GM19043 (cell line): Measurements from ENCODE around the gene LIMS3.
A peak's percentile ranks its signal among the peaks of the same experiment; 100 is the strongest.
"Not testable (repeated sequence)": the region's sequence is repeated elsewhere in the genome, so short reads cannot be mapped to it uniquely, and the experiment has no call there.

ENCODE experiments used
- ATAC-seq: cut with Tn5 transposase; IDR thresholded peaks from one replicate; pipeline ENCODE4 v1.9.1; 2021; ENCODE audit warnings: low read depth; ENCODE audit not compliant: unreplicated experiment

LIMS3 gene

DNA sequence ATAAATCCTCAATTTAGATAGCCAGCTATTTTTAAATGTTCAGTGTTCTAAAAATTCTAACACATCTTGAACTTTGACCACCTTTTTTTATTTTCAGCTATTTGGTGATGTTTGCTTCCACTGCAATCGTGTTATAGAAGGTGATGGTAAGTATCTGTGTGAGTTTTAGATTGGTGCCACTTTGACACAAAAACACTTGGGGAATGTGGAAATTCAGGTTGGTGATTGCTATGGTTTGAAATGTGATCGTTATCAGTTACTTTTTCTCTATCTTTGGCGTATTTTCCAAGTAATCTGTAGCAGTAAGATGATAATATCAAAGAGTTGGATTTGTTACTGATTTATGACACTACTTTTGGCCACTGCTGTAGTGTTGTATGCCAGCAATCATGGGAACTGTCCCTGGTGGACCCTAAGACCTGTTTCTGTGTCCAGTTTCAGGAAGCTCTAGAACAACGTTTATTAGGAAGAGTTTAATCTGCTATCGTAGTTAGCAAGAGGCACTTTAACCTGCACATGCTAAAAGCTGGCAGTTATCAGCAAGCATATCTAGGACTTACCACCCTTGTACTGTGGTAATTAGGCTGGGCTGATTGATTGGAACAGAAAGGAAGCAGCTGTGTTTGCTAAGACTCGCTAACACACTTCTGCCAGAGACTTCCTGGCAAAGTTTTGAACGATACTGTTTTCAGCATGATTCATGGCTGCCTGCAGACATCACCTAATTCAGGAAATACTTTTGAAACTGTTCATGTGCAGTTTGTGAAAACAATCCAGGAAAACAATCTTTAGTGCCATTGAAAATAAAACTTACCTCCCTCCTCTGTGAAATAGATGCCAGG lies 23.3 kb downstream of the LIMS3 start:
- ATAC-seq: not testable (repeated sequence)

DNA sequence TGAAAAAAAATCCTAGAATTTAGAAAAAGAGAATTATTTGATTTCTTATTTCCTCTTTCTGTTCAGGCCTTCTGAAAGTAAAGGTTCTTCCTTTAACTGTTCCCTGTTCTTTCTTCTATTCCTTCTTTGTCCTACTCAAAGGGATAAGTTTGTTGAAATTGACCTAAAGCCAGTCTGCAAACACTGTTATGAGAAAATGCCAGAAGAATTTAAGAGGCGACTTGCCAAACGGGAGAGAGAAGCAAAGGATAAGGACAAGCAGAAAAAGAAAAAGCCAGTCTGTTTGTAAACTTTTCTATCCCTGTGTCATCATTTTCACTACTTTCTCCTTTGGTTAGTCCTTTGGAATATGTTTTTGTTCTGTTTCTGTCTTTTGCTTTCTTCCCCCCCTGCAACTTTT lies 26.0 kb downstream of the LIMS3 start:
- not testable (repeated sequence) for ATAC-seq

DNA sequence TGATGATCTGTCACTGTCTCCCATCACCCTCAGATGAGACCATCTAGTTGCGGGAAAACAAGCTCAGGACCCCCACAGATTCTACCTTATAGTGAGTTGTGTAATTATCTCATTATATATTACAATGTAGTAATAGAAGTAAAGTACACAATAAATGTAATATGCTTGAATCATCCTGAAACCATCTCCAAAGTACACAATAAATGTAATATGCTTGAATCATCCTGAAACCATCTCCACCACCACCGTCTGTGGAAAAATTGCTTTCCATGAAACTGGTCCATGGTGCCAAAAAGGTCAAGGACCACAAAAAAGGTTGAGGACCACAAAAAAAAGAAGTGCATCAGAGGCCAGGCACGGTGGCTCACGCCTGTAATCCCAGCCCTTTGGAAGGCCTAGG lies 29.3 kb downstream of the LIMS3 start:
- ATAC-seq: not testable (repeated sequence)

DNA sequence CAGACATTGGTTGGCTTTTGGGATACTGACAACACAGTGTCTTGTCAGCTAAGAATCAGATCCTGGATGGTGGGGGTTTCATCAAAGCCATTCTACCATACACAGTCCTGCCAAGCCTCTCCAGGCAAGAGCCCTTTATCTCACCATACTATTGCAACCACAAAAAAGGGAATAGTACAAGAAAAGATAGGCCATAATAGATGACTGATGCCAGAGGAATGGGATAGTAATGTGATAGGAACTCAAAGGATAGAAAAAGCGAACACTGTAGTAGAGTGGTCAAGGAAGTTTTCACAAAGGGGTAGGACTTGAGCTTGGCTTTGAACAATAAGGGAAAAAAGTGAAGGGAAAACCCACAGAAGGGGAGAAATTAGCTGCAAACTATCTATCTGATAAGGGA lies 30.7 kb downstream of the LIMS3 start:
- not testable (repeated sequence) for ATAC-seq

DNA sequence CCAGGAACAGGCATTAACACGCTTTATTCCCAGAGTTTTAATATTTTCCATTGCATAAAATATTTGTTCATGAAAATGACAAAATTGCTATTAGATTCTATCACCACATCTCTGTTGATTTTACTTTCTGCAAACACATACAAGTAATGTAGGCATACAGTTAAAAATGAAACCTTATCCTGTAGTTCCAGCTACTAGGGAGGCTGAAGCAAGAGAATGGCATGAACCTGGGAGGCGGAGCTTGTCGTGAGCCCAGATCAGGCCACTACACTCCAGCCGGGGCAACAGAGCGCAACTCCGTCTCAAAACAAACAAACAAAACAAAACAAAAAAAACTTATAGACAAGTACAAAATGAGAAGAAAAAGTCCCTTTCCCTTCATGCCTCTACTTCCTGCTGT lies 38.0 kb downstream of the LIMS3 start:
- ATAC-seq: not testable (repeated sequence)

DNA sequence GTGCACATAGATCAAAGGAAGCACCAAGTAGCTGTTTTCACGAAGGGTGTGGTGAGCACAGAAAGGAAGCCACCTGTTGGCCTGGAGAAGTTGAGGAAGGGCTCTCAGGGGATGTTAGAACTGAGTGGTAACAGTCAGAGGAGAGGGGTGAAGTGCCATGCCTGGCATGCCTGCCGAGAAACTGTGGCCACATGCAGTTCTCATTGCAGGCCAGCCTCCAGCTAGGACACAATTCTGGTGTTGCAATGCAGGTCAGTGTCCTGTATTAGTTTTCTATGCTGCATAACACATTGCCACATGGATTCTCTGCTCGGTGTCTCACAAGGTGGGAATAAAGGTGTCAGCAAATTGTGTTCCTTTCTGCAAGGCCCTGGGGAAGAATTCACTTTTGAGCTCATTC lies 46.9 kb downstream of the LIMS3 start:
- not testable (repeated sequence) for ATAC-seq

DNA sequence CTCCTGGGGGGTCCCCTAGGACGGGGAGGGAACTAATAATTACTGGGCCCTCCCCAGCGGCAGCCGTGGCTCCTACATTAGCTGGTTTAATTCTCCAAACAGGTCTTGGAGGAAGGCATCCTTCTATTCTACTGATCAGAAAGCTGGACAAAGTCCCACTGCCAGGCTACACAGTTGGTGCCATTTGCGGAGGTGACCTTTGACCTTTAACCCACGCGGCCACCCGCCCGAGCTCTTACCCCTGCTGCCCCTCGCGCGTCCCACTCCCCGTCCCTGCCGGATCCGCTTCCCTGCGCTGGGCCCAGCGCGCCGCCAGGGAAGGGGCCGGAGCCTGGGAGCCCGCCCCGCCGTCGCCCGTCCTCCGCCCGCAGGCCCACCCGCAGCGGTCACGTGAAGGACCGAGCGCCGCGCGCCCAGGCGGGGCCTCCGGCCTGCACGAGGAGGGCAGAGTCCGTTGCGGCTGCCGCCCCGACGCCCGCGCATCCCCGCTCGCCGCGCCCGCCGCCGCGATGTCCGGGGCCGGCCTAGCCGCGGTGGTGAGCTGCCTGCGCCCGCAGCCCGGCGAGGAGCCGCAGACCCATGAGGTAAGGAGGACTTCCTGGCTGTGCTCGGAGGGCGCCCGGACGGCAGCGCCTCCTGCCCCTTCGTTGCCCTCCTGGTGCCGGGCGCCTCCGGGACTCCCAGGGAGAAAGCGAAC lies 48.9 kb downstream of the LIMS3 start:
- not testable (repeated sequence) for ATAC-seq

DNA sequence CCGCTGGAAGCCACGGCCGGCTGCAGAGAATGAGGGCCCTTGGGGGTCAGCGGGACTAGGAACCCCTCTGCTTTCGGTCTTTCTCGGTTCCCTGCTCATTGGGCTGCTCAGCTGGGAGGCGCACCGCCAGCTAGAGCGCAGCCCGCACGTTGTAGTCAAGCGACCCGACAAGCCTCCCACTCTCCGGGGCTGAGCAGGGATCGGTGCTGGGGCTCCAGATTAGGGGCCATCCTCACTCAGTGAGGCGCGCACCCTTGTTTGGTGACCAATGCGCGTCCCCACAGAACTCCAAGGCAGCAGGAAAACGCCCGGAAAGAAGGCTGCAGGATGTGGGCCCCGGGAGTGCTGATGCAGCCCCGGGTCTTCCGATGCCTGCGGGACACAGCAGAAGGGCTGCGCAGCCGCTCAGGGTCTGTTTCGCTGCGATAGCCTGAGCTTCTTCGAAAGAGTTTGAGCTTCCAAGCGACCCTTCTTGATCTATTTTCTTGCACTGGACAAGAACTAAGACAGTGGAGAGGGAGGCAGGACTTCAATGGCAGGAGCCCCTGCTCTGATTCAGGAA lies 49.6 kb downstream of the LIMS3 start:
- ATAC-seq: not testable (repeated sequence)

DNA sequence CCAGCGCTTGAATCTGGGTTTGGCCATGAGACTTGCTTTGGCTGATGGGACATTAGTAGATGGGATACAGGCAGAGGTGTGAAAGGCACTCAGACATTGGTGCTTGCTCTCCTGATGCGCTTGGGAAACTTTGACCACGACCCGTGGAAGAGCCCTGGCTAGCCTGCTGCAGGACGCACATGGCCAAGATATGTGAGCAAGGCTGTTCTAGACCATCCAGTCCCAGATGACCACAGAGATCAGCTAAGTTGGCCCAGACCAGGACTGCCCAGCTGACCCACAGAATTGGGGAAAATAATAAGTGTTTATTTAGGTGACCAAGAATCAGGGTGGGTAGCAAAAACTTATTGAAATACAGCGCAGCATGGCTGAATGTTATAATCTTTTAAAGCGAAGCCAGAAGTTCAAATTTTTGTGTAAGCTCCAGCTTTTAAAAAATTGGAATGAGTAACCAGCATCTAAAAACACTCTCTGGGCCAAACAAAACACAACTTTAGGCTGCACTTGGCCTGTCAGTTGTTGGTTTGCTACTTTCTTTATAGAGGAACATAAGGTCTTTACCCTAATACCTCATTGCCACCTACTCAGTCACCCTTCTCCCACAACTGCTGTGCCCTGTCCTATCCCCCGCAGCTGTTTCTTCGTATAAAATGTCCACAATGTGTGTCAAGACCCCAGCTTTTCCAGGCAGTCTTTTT lies 51.8 kb downstream of the LIMS3 start:
- not testable (repeated sequence) for ATAC-seq

DNA sequence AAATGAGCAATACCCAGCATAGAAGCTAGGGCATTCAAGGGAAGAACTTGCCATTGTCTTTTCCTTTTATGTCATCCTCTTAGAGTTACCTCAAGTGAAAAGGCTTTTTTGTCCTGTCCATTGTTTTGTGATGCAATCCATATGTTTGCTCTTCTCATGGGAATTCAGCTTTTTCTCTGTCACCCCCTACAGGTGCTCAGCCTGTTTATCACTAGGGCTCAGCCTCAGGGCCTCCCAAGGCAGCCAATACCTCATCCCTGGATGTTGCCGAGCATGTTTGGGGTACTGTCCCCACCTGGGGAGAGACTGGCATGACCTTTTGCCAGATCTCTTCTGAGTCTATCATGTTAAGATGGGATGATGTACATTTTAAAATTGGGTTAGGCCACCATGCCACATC lies 65.5 kb downstream of the LIMS3 start:
- not testable (repeated sequence) for ATAC-seq

DNA sequence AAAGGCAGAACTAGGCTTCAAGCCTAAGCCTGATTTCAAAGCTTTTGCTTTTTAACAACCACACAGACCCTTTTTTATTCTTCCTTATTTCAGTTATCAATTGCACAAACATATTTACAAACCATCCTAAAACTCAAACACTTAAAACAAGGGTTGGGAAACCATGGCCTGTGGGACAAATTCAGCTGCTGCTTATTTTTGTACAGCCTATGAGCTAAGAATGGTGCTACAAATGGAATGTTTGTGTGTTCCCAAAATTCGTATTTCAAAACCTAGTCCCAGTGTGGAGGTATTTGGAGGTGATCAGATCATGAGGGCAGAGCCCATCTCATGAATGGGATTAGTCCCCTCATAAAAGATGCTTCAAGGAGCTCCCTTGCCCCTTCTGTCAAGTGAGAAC lies 67.0 kb downstream of the LIMS3 start:
- ATAC-seq: not testable (repeated sequence)

DNA sequence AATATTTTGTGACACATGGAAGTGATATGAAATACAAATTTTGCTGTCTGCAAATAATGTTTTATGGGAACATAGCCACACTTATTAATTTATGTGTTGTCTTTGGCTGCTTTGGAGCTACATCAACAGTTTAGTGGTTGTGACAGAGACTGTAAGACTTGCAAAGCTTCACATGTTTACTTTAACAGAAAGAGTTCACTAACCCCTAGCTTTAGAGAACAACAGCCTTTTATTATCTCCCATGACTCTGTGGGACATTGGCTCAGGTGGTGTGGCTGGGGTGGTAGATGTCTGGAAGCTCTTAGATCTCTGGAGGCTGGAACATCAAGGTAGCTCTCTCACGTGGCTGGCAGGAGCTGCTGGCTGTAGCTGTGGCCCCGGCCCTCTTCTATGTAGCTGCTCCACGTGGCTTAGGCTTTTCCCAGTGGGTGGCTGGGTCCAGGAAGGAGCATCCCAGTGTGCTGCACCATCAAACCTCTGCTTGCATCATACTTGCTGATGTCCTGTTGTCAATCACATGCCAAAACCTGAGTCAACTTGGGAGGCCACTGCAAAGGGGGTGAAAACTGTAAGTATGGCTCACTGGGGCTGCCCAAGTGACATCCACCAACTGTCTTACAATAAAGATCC lies 67.7 kb downstream of the LIMS3 start:
- not testable (repeated sequence) for ATAC-seq

DNA sequence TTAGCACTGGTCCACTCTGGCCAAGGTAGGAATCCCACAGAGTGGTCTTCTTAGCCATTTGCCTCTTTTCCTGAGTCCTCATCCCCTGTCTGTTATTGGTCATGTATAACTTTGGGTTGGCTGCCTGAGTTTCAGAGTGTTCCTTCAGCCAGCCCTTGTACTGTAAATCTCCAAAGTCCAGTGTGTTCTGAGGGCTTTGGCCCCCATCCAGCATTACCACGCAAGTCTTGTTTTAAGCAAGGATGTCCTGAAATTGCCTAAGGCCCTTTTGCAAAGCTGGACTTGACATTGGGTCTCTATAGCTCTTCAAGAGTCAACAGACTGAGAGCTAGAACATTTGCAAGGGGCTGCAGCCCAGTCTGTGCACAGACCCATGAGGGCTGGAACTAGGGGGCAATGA lies 68.4 kb downstream of the LIMS3 start:
- ATAC-seq: not testable (repeated sequence)

DNA sequence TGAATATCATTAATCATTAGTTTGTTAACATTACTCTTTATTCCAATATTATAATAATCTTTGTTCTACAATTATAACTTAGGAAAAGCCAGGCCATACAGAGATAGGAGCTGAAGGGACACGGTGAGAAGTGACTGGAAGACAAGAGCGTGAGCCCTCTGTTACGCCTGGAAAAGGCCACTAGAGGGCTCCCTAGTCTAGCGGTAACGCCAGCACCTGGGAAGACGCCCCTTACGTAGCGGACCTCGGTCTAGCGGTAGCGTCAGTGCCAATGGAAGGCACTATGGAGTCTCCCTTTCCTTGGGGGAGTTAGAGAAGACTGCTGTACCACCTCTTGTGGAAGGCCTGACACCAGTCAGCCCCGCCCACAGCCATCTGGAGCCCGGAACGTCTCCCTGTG lies 71.4 kb downstream of the LIMS3 start:
- ATAC-seq: peak; percentile 74

DNA sequence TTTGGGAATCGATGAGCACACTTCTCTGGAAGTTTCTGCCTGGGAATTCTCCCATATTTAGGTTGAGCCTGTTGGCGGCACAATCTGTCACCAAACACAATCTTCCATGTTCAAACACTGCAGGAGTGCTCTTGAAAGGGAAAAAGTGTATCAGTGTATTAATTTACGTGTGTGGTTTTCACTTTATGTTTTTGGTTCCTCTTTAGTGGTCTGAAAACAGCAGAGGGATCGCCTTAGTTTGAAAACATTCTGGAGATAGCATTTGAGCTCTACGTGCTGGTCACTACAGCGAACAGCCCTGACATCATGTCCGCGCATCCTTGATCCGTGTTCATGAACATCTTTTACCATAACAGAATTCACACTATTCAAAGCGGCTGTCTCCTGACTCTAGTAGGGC lies 73.2 kb downstream of the LIMS3 start:
- not testable (repeated sequence) for ATAC-seq
